OCI-M1 (cell line): ENCODE data around the gene FARS2.

Source experiments
- DNase-seq: peaks from one replicate; lab custom pipeline; 2025; lab: John Stamatoyannopoulos, UW

The FARS2 gene

GRCh38 chr6:5325173-5325572, 63.9 kb downstream of the FARS2 start:
- no peak for DNase-seq

- DNase-seq = no peak
Observed at GRCh38 chr6:5326022-5326641, 64.8 kb downstream of the FARS2 start.

DNA sequence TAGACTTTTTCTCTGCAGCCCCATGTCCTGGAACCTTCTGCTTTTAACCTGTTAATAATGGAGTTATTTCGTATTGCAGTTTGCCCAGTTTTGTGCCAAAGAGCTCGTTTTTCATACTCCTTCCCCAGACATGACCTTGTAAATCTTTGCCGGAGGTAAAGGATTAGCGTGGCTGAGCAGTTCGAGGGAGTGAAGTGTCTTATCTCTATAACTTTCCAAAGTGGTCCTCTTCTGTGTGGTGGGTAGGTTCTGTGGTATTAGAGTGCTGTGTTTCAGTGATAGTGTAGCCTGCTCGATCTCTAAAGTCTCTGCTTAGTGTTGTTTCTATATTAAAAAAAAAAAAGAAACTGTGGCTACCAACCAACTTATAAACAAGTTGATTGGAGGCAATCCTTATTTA, 67.5 kb downstream of the FARS2 start:
- DNase-seq = peak; percentile 68

- no peak for DNase-seq
Observed at GRCh38 chr6:5331845-5332442, 70.6 kb downstream of the FARS2 start.

DNA sequence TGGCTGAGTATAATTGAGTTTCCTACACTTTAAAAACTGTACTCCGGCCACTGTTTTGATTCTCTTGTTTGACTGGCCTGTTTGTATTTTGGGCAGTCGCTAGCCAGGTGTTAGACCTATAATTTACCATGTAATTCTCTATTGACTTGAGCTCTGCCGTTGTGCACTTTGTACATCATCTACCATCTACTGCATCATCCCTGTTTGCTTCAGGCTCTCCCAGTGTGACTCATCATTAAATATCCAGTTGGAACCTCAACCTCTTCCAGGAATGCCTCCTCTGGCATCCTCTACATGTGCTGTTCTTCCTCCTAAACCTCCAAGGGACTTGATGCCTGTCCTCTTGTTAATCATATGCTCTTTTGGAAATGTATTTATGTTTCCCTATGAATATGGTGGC, 72.3 kb downstream of the FARS2 start:
- no peak for DNase-seq

DNA sequence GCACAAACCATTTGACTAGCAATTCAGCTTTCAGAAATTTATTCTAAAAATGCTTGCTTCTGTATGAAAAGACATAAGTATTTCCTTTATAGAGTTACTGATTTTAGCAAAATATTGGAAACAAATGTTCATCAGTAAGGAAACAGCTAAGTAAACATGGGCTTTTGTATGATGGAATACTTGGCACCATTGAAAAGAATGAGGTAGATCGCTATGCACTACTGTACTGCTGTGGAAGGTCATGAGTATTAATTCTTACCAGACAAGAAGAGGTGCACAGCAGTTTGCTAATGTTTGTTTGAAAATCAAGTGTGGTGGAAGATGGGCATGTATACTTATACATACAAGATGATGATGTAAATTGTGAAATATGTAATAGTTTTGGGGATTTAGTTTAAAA, 73.0 kb downstream of the FARS2 start:
- DNase-seq = no peak

GRCh38 chr6:5335020-5335419, 73.7 kb downstream of the FARS2 start:
- peak; percentile 27 for DNase-seq

DNA sequence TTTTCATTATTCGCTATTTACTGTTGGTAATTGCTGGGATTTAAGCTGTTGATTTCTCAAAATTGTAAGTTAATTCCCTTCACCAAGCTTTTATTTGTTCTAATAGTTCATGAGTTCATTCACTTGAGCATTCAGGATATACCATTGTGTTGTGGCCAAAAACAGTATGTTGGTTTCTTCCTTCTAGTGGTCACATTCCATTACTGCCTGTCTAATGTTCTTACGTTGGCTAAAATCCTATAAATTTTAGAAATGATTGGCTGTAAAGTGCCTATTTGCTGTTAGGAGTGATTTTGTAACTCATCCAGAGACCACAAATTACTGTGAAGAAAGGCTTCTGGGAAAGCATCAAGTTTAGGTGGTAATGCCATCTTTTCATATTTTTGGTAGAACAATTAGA, 76.3 kb downstream of the FARS2 start:
- DNase-seq = peak; percentile 35

GRCh38 chr6:5338177-5338960, 77.1 kb downstream of the FARS2 start:
- DNase-seq = no peak

GRCh38 chr6:5339786-5340185, 78.5 kb downstream of the FARS2 start:
- DNase-seq = peak; percentile 63

DNA sequence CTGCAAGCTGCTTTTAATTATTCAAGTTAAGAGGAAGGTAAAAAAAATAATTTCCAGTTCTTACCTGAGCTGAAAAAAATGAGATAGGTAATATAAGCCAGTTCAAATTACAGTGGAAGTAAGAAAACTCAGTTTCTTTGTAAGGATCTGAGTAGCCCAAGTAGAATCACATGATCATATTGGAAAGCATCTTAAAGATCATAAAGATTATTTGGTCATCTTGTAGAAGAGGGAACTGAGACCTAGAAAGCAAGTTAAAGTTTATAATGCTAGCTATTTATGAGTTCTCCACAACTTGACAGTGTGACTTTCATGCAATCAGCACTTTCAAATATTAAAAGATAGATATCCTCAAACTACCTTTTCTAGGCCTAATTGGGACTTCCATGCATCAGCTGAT, 80.5 kb downstream of the FARS2 start:
- no peak for DNase-seq

- DNase-seq = no peak
Observed at GRCh38 chr6:5343998-5344397, 82.7 kb downstream of the FARS2 start.

DNA sequence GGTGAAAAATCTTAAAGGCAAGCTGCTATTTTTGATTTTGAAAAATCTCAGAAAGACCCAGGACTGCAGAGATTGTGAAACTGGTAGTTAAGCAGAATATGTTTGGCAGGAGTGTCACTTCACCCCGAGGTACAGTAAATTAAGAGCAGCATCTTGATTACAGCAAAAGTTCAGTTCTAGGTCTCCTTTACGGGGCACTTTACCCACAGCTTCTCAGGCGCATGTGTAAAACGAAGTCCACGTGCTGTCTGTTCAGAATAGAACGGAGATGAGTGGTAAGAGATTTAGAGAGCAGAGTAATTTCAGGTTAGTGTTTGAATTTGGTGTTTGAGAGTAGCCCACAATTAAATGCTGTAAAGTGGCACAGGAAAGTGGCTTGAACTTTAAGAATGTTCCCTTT, 84.0 kb downstream of the FARS2 start:
- DNase-seq = no peak

- peak; percentile 13 for DNase-seq
Observed at GRCh38 chr6:5351552-5352210, 90.4 kb downstream of the FARS2 start.

DNA sequence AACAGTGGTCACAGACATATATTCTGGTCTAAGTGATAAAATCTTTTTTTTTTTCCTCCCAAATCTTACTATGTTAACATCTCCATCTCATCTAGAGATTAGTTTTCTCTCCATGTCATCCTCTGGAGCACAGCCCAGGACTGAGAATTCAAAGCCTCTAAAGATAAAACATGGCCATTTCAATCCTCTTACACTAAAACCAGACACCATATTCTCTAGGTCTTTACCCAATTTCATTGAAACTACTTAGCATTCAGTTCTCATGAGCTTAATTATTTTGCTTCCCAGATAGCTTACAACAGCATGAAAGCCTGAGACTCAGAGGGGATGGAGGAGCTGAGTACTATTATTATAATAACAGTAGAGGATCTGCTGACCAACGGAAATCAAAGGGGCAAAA, 92.7 kb downstream of the FARS2 start:
- DNase-seq = no peak

DNA sequence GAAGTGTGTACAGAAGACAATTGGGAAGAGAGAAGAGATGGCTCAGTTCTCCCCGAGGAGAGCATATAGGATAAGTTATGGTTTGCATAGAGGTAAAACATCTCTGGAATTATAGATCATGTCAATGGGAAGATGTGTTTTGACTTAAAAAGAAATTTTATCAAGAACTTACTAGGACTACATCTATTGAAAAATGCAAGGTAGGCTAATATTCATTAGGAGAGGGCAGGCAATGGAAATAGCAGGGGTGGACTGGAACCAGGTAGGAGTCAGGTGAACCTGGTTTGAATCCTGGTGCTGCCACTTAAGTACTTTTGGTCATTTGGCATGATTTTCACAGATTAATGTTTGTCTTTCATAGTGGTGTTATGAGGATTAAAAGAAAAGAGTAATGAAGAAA, 96.2 kb downstream of the FARS2 start:
- DNase-seq = no peak

- DNase-seq = no peak
Observed at GRCh38 chr6:5359417-5359816, 98.1 kb downstream of the FARS2 start.

DNA sequence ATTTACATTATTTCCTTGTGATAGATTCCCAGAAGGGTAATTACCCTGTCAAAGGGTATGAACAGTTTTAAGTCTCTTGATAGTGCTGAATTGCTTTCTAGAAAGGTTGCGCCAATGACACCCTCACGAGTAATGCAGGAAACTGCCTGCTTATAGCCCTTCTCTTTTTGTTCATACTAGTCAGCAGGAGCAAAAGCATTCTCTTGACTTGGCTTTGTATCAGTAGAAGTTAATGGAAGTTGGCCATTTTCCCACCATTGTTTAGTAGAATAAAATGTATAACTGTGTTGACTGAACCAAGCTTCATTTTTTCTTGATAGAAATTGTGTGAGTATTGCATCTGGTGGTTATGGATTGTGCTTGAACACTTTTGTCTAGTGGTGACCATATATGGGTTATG, 100.1 kb downstream of the FARS2 start:
- no peak for DNase-seq

- no peak for DNase-seq
Observed at GRCh38 chr6:5365436-5366195, 104.3 kb downstream of the FARS2 start.

- DNase-seq = no peak
Observed at GRCh38 chr6:5366941-5367340, 105.6 kb downstream of the FARS2 start.

GRCh38 chr6:5367510-5367909, 106.2 kb downstream of the FARS2 start:
- no peak for DNase-seq

GRCh38 chr6:5373430-5373829, 112.1 kb downstream of the FARS2 start:
- no peak for DNase-seq
